ENCODE results near the gene ENO3. TPM values are rescaled to one million over a fixed set of nuclear protein-coding genes. Genes with fewer than 3 reads are reported as not detected.

ENO3 gene
- total RNA-seq, 2 experiments from 2014 or later: 26.5 to 26.8 TPM

- no peaks in the 10 kb centered on the region for H3K27me3 Mint-ChIP-seq
- H3K9me3 Mint-ChIP-seq: no peaks in the 10 kb centered on the region
- H3K4me3 Mint-ChIP-seq: peak overlapping the region; percentile 82
- peaks cover 17% of the 10 kb centered on the region for H3K36me3 Mint-ChIP-seq
- intact Hi-C loops (cut with micrococcal nuclease): loop anchor here (5.0 kb wide), 1 partner anchor 33 kb away; no protein-coding TSS in a partner anchor
- DNase-seq: no peak
- peaks cover 20% of the 10 kb centered on the region for H3K4me1 Mint-ChIP-seq (ENCODE audit: low read depth)
- CTCF ChIA-PET: interaction anchor here (1.4 kb wide), 2 partner anchors 18 to 89 kb away, joined by 4 to 5 read pairs; no protein-coding TSS in a partner anchor
- H3K27ac Mint-ChIP-seq: peak overlapping the region; percentile 42
- POLR2A ChIA-PET: interaction anchor here (2.9 kb wide), 1 partner anchor 11 kb away, joined by 31 read pairs; the partner anchor contains the start of gene CAMTA2
Observed at GRCh38 chr17:4998732-4999429, 48.0 kb downstream of the ENO3 start.

GRCh38 chr17:4999430-5000093 is 48.6 kb downstream of the ENO3 start:
- ChIA-PET CTCF (interaction anchor here (1.4 kb wide), 1 partner anchor 90 kb away, joined by 4 read pairs; no protein-coding TSS in a partner anchor), POLR2A (no interaction called here)
- Mint-ChIP-seq H3K36me3 (peaks cover 24% of the 10 kb centered on the region), H3K4me1 (ENCODE audit: low read depth) (peaks cover 20% of the 10 kb centered on the region), H3K9me3 (no peaks in the 10 kb centered on the region), H3K27me3 (no peaks in the 10 kb centered on the region), H3K27ac (peak overlapping the region; percentile 2), H3K4me3 (peak overlapping the region; percentile 82)
- no peak for DNase-seq
- intact Hi-C loops (cut with micrococcal nuclease): loop anchor here (5.0 kb wide), 1 partner anchor 33 kb away; no protein-coding TSS in a partner anchor

GRCh38 chr17:5000237-5000639 is 49.3 kb downstream of the ENO3 start:
- H3K27me3 Mint-ChIP-seq: no peaks in the 10 kb centered on the region
- H3K27ac Mint-ChIP-seq: no peak overlapping the region
- peaks cover 17% of the 10 kb centered on the region for H3K4me1 Mint-ChIP-seq (ENCODE audit: low read depth)
- ChIA-PET CTCF (interaction anchor here (1.4 kb wide), 1 partner anchor 91 kb away, joined by 4 read pairs; no protein-coding TSS in a partner anchor), POLR2A (no interaction called here)
- peaks cover 31% of the 10 kb centered on the region for H3K36me3 Mint-ChIP-seq
- no peak for DNase-seq
- no peak overlapping the region for H3K4me3 Mint-ChIP-seq
- intact Hi-C loops (cut with micrococcal nuclease): no loop called here
- no peaks in the 10 kb centered on the region for H3K9me3 Mint-ChIP-seq

GRCh38 chr17:5002121-5002788 is 51.3 kb downstream of the ENO3 start:
- ChIA-PET CTCF (interaction anchor here (0.9 kb wide), 1 partner anchor 93 kb away, joined by 3 read pairs; no protein-coding TSS in a partner anchor), POLR2A (no interaction called here)
- H3K36me3 Mint-ChIP-seq: peaks cover 42% of the 10 kb centered on the region
- H3K4me1 Mint-ChIP-seq (ENCODE audit: low read depth): peaks cover 12% of the 10 kb centered on the region
- no peaks in the 10 kb centered on the region for H3K9me3 Mint-ChIP-seq
- H3K27me3 Mint-ChIP-seq: no peaks in the 10 kb centered on the region
- H3K27ac Mint-ChIP-seq: no peak overlapping the region
- DNase-seq: no peak
- no peak overlapping the region for H3K4me3 Mint-ChIP-seq
- intact Hi-C loops (cut with micrococcal nuclease): no loop called here

- ChIA-PET POLR2A (no interaction called here), CTCF (no interaction called here)
- DNase-seq: no peak
- Mint-ChIP-seq H3K4me3 (no peak overlapping the region), H3K27ac (no peak overlapping the region), H3K27me3 (no peaks in the 10 kb centered on the region), H3K4me1 (ENCODE audit: low read depth) (peaks cover 12% of the 10 kb centered on the region), H3K36me3 (peaks cover 51% of the 10 kb centered on the region), H3K9me3 (no peaks in the 10 kb centered on the region)
- intact Hi-C loops (cut with micrococcal nuclease): no loop called here
Observed at GRCh38 chr17:5003214-5003867, 52.4 kb downstream of the ENO3 start.

Small RNA genes within 50 kb of the gene (microRNA-seq; reads per million reads assigned to microRNA genes)
- 2.0 reads per million for gene MIR6864 (ENCODE audit: borderline microRNAs expressed, borderline number of aligned reads, borderline replicate concordance)
- not detected for gene MIR6865 (ENCODE audit: borderline microRNAs expressed, borderline number of aligned reads, borderline replicate concordance)

Other genes with a start within 250 kb of the ENO3 start
- gene PELP1, start 247.0 kb upstream of the ENO3 start, total RNA-seq: 100 to 1,000 TPM in 1 of 2 experiments, 10 to 100 TPM in 1; 96.1 to 101 TPM
- gene ARRB2, start 240.5 kb upstream of the ENO3 start, total RNA-seq: 100 to 1,000 TPM; 210 to 226 TPM
- gene MED11, start 219.7 kb upstream of the ENO3 start, total RNA-seq: 10 to 100 TPM; 20.4 to 21.8 TPM
- under 1 TPM; 0.10 to 0.24 TPM for gene ZMYND15, start 211.3 kb upstream of the ENO3 start, total RNA-seq
- gene CXCL16, start 211.2 kb upstream of the ENO3 start, total RNA-seq: 1 to 10 TPM; 3.1 to 3.4 TPM
- not detected for gene TM4SF5, start 179.2 kb upstream of the ENO3 start, total RNA-seq
- gene VMO1, start 164.8 kb upstream of the ENO3 start, total RNA-seq: not detected
- not detected for gene GLTPD2, start 162.2 kb upstream of the ENO3 start, total RNA-seq
- 100 to 1,000 TPM; 165 to 177 TPM for gene PSMB6, start 155.0 kb upstream of the ENO3 start, total RNA-seq
- gene PLD2, start 144.0 kb upstream of the ENO3 start, total RNA-seq: 10 to 100 TPM; 15.8 to 19.3 TPM
- gene MINK1, start 117.8 kb upstream of the ENO3 start, total RNA-seq: 10 to 100 TPM; 67.5 to 79.3 TPM
- 1 to 10 TPM; 2.3 to 2.5 TPM for gene C17orf107, start 51.6 kb upstream of the ENO3 start, total RNA-seq
- gene CHRNE, start 48.0 kb upstream of the ENO3 start, total RNA-seq: under 1 TPM; 0.45 to 0.56 TPM
- not detected for gene GP1BA, start 18.8 kb upstream of the ENO3 start, total RNA-seq
- 10 to 100 TPM; 70.5 to 72.5 TPM for gene SLC25A11, start 11.1 kb upstream of the ENO3 start, total RNA-seq
- gene RNF167, start 10.9 kb upstream of the ENO3 start, total RNA-seq: 100 to 1,000 TPM; 130 to 157 TPM
- 1,000 to 10,000 TPM; 1,907 to 1,923 TPM for gene PFN1, start 2.6 kb upstream of the ENO3 start, total RNA-seq
- 10 to 100 TPM; 60.6 to 65.8 TPM for gene SPAG7, start 16.7 kb downstream of the ENO3 start, total RNA-seq
- gene CAMTA2, start 36.6 kb downstream of the ENO3 start, total RNA-seq: 100 to 1,000 TPM; 101 to 109 TPM
- under 1 TPM in 1 of 2 experiments, not detected in 1; 0.40 TPM for gene INCA1, start 46.4 kb downstream of the ENO3 start, total RNA-seq
- 10 to 100 TPM; 43.9 to 48.8 TPM for gene KIF1C, start 46.8 kb downstream of the ENO3 start, total RNA-seq
- gene SLC52A1, start 84.3 kb downstream of the ENO3 start, total RNA-seq: under 1 TPM; 0.31 to 0.36 TPM
- 1 to 10 TPM; 1.8 to 1.9 TPM for gene ZFP3, start 127.3 kb downstream of the ENO3 start, total RNA-seq
- gene ZNF232, start 160.8 kb downstream of the ENO3 start, total RNA-seq: 10 to 100 TPM; 13.6 to 14.2 TPM
- gene USP6, start 164.9 kb downstream of the ENO3 start, total RNA-seq: under 1 TPM; 0.05 TPM
- gene ZNF594, start 240.7 kb downstream of the ENO3 start, total RNA-seq: 1 to 10 TPM; 5.3 to 6.2 TPM